ENCODE results near the gene PAGE2B. TPM values are rescaled to one million over a fixed set of nuclear protein-coding genes. Genes with fewer than 3 reads are reported as not detected.
"Not testable (repeated sequence)": the region's sequence is repeated elsewhere in the genome, so short reads cannot be mapped to it uniquely, and the experiment has no call there.

Gene PAGE2B
- polyA plus RNA-seq, 4 donors, result not detected

DNA sequence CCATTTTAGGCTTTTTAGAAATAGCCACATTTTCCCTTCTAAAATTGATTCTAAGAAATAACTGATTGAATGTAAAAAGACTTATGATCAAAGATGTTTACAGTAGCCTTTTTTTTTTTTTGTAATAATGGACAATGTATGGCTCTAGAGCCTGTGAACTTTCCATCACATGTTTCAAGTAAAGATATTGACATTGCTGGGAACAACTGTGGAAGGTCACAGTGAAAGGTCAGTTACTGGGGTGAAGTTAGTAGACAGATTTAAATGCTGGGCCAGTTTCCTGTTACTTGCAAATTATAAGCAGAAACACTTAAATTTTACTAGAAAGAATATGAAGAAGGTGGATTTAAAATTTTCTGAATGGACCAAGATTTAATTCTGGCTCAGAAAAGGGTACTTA, 32.4 kb downstream of the PAGE2B start:
- no peak for DNase-seq (ENCODE audit: low read depth in 4 of 4, low spot score in 3 of 4)

DNA sequence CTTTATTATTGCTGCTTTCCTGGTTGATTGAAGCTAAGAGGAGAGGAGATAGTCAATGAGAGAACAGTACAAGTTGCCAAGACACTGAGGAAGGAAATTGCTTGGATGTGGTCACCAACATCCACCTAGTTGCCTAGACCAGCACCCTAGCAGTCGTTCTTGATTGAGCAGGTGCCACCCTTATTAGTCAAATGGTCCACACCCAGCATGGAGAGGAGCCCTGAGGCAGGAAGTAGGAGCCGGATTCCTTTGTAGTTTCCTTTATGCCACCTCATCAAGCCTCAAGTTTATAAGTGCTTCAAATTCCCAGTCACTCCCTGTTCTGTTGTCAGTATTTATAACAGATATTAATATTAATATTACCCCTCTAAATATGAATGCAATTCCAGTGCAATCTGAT, 33.1 kb downstream of the PAGE2B start:
- DNase-seq (ENCODE audit: low read depth in 4 of 4, low spot score in 3 of 4), result no peak

DNA sequence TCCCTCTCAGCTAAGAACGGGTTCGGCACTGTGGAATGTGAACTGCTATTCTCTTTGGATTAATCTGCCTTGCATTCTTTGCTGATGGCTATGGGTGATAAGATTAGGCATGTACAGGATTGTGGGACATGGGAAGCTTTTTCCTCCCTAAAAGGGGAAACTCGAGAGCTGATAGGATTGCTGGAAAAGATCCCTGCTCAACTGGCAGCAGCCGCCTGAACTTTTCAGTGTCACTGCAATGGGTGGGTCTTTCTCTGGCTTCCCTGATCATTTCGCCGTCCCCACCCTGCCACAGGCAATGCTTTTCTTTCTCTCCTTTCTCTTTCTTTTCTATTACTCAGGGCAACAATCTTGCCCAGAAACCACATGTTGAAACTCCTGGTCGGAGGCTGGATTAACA, 34.5 kb downstream of the PAGE2B start:
- no peak for DNase-seq (ENCODE audit: low read depth in 4 of 4, low spot score in 3 of 4)

DNA sequence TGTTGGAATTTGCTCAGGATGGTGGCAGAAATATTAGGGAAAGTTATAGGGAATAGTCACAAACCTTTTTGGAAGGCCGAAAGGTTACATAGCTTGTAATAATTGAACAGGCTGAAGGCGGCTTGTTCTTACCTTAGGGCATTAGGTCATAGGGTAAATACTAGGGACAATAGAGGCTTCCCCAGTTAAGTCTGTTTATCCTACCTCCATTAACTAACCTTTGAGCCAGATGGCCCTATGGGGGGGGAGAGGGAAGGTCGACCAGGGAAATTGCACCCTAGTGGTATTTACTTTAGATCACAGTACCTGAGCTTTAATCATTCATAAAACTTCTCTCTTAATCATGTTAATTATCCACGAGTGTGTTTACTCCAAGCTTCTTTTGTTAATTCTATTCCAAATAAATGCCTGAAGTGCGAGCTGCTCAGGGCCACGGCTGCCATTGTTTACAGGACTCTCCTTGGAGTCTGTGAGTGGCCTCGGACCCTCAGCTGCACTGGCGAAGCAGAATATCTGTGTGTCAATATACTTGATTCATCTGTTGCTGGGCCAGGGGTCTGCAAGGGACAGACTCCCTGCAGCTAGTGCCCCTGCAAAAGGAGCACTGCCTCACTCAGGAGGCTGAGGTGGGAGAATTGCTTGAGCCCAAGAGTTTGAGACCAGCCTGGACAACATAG, 36.9 kb downstream of the PAGE2B start:
- DNase-seq (ENCODE audit: low read depth in 4 of 4, low spot score in 3 of 4), result no peak

DNA sequence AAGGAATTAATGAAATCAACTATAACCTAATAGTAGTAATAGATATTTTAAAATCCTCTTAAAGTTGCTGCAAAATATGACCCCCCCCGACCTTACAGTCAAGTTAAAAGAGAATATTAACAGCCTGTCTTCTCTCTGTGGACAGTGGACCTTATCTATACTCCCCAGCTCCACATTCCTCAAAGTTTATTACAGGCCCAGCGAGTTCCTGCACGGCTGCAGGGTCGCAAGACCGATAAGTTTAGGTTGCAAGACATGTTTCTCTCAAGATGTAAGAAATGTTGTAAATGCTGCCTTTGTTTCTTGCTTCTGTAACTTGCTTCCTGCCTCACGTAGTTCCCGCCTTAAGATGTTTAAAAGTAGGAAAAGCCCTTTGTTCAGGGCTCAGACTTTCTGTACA, 41.8 kb downstream of the PAGE2B start:
- not testable (repeated sequence) for DNase-seq (ENCODE audit: low read depth in 4 of 4, low spot score in 3 of 4)

DNA sequence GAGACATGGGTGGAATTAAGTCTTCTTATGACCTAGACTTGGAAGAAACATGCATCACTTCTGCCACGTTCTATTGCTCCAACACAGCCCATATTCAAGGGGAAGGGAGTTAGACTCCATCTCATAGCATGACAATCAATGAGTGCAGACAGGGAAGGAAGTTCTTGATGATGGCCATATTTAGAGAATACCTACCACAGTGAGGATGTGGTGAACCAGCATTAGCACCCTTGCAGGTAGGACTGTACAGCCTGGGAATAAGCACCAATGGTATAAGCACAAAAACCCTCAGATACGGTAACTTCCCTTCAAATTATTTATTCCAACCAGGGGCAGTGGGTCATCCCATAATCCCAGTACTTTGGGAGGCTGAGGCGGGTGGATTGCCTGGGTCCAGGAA, 43.7 kb downstream of the PAGE2B start:
- no peak for DNase-seq (ENCODE audit: low read depth in 4 of 4, low spot score in 3 of 4)

DNA sequence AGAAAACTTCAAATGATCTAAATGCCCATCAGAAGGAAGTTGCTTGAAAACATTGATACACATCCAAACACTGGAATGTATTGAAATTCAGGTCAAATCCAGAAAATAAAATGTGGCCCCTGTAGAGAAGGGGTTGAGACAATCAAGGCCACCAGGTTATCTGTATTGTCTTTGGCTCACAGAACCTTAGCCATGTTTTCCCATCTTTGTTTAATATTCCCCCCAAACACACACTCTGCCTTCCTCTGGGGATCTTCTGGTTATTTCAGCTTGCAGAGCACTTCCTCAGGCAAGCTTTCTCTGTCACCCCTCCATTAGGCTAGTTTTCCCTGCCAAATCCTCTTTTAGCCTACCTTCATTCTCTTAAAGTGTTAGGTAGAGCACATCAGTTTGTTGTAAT, 44.4 kb downstream of the PAGE2B start:
- DNase-seq (ENCODE audit: low read depth in 4 of 4, low spot score in 3 of 4), result no peak

DNA sequence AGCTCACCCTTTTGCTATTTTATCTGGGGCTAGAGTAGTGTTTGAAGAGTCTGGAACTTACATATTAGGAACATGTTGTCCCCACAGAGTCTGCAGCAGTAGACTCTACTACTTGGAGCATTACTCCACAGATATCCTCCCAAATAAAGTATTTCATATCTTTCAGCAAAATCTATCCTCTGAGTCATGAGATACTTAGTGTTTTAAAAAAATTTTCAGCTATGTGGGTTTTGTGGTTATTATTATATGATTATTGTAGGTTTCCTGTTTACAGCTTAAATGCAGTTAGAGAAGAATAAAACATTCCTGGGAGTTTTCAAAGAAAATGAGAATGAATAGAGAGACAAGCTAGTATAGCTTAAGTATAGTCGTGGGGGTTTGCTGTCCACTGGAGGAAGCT, 44.9 kb downstream of the PAGE2B start:
- DNase-seq (ENCODE audit: low read depth in 4 of 4, low spot score in 3 of 4), result no peak

DNA sequence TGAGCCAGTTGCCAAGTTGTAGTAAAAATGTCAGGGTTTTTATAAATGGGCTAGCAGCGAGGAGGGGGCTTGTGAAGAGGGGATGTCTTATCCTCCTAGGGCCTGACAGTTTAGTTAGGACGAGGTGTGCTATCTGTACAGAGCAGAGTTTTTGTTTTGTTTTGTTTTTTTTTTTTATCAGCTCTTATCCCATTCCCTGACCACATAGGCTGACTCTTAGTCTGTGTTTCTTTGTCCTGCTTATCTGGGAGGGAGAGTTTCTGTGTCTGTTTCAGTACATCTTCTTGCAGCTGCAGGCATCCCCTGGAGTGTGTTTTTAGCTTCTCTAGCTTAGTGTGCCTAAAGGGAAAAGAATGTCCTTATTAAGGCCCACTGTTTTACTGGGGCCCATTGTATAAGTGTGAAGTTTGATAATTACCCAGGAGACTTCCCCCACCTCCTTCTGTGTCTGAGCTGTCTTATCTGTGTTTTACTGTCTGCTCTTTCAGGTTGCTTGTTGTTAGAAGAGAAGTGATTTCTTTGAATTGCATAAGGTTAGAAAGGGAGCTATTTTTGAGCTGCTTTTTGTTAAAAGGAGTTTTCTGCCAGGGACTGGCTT, 46.0 kb downstream of the PAGE2B start:
- no peak for DNase-seq (ENCODE audit: low read depth in 4 of 4, low spot score in 3 of 4)

DNA sequence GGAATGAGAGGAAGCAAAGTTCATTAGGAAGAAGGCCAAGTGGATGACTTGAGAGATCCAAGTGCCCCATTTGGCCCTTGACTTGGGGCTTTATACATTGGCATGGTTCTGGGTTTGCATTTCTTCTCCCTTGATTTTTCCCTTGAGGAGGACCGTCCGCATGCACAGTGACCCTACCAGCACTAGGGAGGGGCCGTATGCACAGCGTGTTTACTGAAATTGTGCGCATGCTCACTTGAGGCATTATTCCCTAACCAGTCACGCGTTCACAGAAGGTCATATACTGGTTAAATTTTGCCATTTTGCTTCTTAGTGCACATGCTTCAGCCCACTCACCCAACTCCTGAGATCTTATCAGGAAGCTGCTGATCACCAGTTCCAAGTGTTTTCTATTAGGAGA, 49.1 kb downstream of the PAGE2B start:
- no peak for DNase-seq (ENCODE audit: low read depth in 4 of 4, low spot score in 3 of 4)

DNA sequence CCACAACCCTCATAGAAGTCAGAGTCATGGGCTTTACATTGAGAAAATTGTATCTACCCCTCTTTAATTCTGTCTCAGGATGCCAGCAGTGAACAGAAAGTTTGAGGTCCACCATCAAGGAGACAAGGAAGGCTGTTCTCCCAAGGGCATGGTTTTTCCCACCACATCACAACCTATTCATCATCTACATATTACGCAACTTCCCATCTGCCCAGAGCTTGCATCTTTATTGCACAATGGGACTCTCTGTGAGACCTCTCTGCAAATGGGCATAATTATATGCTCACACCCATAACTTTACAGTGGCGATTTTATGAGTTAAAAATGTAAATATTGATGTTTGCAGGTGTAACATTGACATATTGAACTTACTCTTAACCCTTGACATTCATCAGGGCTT, 52.9 kb downstream of the PAGE2B start:
- DNase-seq (ENCODE audit: low read depth in 4 of 4, low spot score in 3 of 4), result no peak

Other genes starting within 250 kb of the PAGE2B start
- gene TRO, start 154.2 kb upstream of the PAGE2B start, polyA plus RNA-seq (ENCODE audit: insufficient read length in 4 of 4), result 100 to 1,000 TPM in 3 of 4 donors, 10 to 100 TPM in 1; 98.6 to 111 (median 104) TPM
- gene PFKFB1, start 80.8 kb upstream of the PAGE2B start, polyA plus RNA-seq (ENCODE audit: insufficient read length in 4 of 4), result under 1 TPM; 0.41 to 0.58 (median 0.48) TPM
- 10 to 100 TPM; 17.2 to 18.8 (median 18.0) TPM for gene APEX2, start 74.7 kb upstream of the PAGE2B start, polyA plus RNA-seq (ENCODE audit: insufficient read length in 4 of 4)
- 10 to 100 TPM in 3 of 4 donors, 1 to 10 TPM in 1; 9.6 to 20.3 (median 15.4) TPM for gene ALAS2, start 44.1 kb upstream of the PAGE2B start, polyA plus RNA-seq (ENCODE audit: insufficient read length in 4 of 4)
- gene PAGE2, start 14.0 kb downstream of the PAGE2B start, polyA plus RNA-seq (ENCODE audit: insufficient read length in 4 of 4), result not detected
- not detected for gene PAGE5, start 145.3 kb downstream of the PAGE2B start, polyA plus RNA-seq (ENCODE audit: insufficient read length in 4 of 4)
- gene PAGE3, start 189.9 kb downstream of the PAGE2B start, polyA plus RNA-seq (ENCODE audit: insufficient read length in 4 of 4), result not detected